ENCODE data around the gene ZNF687. TPM values are rescaled to one million over a fixed set of nuclear protein-coding genes. Genes with fewer than 3 reads are reported as not detected.

Gene ZNF687
- total RNA-seq, 1 donor from 2014 or later: 22.5 TPM

DNA sequence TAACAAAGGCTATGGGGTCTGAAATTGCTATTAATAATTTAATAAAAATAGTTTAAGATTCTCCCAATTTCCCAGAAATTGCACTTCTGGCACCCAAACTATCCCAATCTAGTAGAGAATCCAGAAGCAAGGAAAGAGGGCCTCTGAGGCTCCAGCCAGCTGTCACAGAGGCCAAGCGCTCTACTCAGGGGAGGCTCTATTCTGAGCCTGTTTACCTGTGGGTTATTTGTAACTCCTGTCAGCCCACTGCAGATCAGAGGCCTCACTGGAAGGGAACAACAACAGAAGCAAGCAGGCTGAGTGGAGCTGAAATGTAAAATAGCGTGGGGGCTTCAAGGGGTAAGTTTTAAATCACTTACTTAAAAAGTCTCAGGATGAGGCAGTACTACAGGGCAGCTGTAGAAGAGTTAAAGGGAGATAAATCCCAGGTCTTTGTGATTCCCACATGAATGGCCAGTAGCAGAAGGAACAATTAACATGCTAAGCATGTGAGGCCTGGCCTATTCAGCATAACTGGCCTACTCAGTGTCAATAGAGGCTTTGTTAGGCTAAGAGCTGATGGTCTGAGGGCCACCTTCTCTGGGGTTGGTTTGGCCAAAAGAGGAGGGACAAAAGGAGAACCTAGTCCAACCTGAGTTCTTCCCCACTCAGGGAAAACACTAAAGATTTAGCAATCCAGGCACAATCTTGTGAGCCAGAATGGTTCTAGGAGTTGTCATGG lies 12.8 kb downstream of the ZNF687 start:
- Histone ChIP-seq H3K27me3 (no peaks in the 10 kb centered on the region), H3K9me3 (no peaks in the 10 kb centered on the region), H3K27ac (no peak overlapping the region), H3K4me3 (no peak overlapping the region), H3K4me1 (no peaks in the 10 kb centered on the region), H3K36me3 (peaks cover 98% of the 10 kb centered on the region)
- TF ChIP-seq, protein P1, sequence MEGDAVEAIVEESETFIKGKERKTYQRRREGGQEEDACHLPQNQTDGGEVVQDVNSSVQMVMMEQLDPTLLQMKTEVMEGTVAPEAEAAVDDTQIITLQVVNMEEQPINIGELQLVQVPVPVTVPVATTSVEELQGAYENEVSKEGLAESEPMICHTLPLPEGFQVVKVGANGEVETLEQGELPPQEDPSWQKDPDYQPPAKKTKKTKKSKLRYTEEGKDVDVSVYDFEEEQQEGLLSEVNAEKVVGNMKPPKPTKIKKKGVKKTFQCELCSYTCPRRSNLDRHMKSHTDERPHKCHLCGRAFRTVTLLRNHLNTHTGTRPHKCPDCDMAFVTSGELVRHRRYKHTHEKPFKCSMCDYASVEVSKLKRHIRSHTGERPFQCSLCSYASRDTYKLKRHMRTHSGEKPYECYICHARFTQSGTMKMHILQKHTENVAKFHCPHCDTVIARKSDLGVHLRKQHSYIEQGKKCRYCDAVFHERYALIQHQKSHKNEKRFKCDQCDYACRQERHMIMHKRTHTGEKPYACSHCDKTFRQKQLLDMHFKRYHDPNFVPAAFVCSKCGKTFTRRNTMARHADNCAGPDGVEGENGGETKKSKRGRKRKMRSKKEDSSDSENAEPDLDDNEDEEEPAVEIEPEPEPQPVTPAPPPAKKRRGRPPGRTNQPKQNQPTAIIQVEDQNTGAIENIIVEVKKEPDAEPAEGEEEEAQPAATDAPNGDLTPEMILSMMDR (IDR thresholded peaks at IDR 0.05): no peak
- intact Hi-C loops (cut with DNase I): no loop called here
- DNase-seq (no peak), ATAC-seq (no peak)

DNA sequence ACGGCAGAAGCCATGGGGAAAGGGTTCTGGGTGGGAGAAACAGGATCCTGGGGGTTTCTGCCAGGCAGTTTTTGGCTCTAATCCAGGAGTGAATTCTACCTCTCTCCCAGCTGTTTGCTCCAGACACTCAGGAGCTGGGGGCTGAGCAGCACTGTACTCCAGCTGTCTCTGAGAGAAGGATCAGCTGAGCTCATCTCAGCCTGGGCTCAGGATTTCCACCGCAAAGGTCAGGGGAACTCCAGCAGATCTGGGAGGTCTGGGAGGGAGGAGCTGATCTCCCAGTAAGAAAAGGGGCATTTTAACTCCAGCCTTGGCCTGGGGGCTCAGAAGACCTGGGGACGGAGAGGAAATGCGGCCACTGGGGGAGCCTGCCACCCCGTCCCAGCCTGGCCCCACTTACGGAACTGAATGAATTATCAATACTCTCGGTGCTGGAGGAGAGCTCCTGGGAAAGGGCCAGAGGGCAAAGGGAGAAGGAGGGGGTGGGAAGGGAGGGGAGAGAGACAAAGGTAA lies 27.8 kb downstream of the ZNF687 start:
- Histone ChIP-seq H3K4me1 (peaks cover 36% of the 10 kb centered on the region), H3K27ac (no peak overlapping the region), H3K9me3 (no peaks in the 10 kb centered on the region), H3K36me3 (peaks cover 99% of the 10 kb centered on the region), H3K4me3 (no peak overlapping the region), H3K27me3 (no peaks in the 10 kb centered on the region)
- TF ChIP-seq, protein P1 (IDR thresholded peaks at IDR 0.05): no peak
- DNase-seq (no peak), ATAC-seq (no peak)
- intact Hi-C loops (cut with DNase I): no loop called here

GRCh38 chr1:151311011-151311410 lies 28.9 kb downstream of the ZNF687 start:
- H3K36me3 ChIP-seq: peaks cover 98% of the 10 kb centered on the region
- intact Hi-C loops (cut with DNase I): no loop called here

DNA sequence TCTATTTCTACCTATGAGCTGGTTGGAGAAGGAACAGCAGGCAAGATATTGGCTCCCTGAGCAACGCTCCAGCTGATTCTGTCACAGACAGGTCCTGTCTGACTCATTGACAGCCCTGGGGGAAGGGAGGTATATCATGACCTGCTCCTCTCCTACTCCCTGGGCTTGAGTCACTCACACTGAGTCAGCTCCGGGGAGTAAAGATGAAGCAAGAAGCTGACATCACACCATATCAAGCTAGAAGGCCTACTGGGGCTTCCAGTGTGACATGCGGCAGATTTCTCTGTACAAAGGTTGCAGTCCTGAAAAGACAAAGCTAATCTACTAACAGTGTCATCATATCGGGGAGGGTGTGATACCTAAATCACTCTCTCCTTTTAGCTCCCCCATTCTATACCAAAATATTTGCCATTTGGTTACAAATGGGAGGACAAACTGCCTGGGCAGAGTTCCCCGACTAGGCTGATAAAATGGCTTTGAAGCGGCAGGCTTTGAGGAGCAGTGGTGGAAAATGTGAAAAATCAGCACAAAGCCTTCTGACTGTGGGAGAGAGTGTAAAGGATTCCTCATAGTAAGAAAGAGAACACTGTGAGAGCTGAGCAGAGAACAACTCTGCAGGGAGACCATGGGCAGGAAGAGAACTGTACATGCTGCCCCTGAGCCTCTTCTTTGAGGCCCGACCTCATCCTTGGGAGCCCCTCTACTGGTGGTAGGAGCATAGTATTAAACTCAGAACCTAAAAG lies 29.7 kb downstream of the ZNF687 start:
- Histone ChIP-seq H3K36me3 (peaks cover 97% of the 10 kb centered on the region), H3K4me3 (no peak overlapping the region), H3K4me1 (peaks cover 36% of the 10 kb centered on the region), H3K27me3 (no peaks in the 10 kb centered on the region), H3K27ac (peak overlapping the region; percentile 45), H3K9me3 (no peaks in the 10 kb centered on the region)
- ATAC-seq: peak; percentile 94
- TF ChIP-seq, protein P1 (IDR thresholded peaks at IDR 0.05): no peak
- DNase-seq: no peak
- intact Hi-C loops (cut with DNase I): no loop called here

More at GRCh38 chr1:151311011-151311410, 28.9 kb downstream of the ZNF687 start:
- no peak overlapping the region for H3K4me3 ChIP-seq
- ATAC-seq: no peak
- peak overlapping the region; percentile 36 for H3K27ac ChIP-seq
- no peaks in the 10 kb centered on the region for H3K27me3 ChIP-seq
- TF ChIP-seq, protein P1 (IDR thresholded peaks at IDR 0.05): no peak
- peaks cover 36% of the 10 kb centered on the region for H3K4me1 ChIP-seq
- H3K9me3 ChIP-seq: no peaks in the 10 kb centered on the region
- DNase-seq: no peak

DNA sequence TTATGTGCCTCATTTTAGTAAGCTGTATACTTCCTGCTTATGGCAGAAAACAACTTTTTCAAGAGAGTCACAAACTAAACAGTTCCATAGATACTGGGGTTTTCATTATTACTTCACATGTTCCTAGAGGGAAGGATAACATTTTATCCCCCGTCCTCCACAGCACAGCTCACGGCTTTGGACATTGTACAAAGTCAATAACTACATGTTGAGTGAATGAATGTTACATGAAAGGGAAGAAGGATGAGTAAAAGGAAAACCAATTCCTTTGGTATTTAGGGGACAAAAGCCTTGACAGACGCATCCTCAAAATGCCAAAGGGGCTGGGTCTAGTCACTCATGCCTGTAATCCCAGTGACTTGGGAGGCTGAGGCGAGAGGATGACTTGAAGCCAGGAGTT lies 30.3 kb downstream of the ZNF687 start:
- intact Hi-C loops (cut with DNase I): no loop called here
- Histone ChIP-seq H3K4me1 (peaks cover 36% of the 10 kb centered on the region), H3K36me3 (peaks cover 97% of the 10 kb centered on the region), H3K9me3 (no peaks in the 10 kb centered on the region), H3K27ac (peak overlapping the region; percentile 45), H3K27me3 (no peaks in the 10 kb centered on the region), H3K4me3 (no peak overlapping the region)
- no peak for ATAC-seq
- DNase-seq: no peak
- TF ChIP-seq, protein P1 (IDR thresholded peaks at IDR 0.05): no peak

All from upper lobe of right lung (tissue), 1 donor.